Natural killer cell (primary cell): ENCODE data around the gene BICRA. TPM values are rescaled to one million over a fixed set of nuclear protein-coding genes. Genes with fewer than 3 reads are reported as not detected.

Experiments used
- ATAC-seq, 3 donors: fragments of 150-1000 bp in 2 of 3; fragments of 200-7000 bp in 1 of 3; cut with Tn5 transposase; 1 replicate in 1 of 3; 2 replicates in 2 of 3; pipeline ENCODE4 v1.10.0; 2021; ENCODE audit warnings: mild to moderate bottlenecking in 2 of 3, moderate library complexity in 2 of 3
- DNase-seq, 2 donors: peaks; one replicate each; pipeline versions ENCODE4 v3.0.0 to v3.0.0-alpha.2; 2013 to 2021; ENCODE audit warnings: mixed read lengths in 1 of 2
- H3K27ac ChIP-seq: one replicate; pipeline ENCODE4 v1.5.1; 2013; ENCODE audit warnings: mild to moderate bottlenecking, low read length
- H3K27me3 ChIP-seq: one replicate; pipeline ENCODE4 v1.6.1; 2013; ENCODE audit warnings: low read length; ENCODE audit not compliant: control insufficient read depth, insufficient read depth
- H3K36me3 ChIP-seq: one replicate; pipeline ENCODE4 v1.6.1; 2013; ENCODE audit warnings: low read length; ENCODE audit not compliant: control insufficient read depth, insufficient read depth
- H3K4me1 ChIP-seq: one replicate; pipeline ENCODE4 v1.6.1; 2013; ENCODE audit warnings: low read length; ENCODE audit not compliant: control insufficient read depth, insufficient read depth
- H3K4me3 ChIP-seq: one replicate; pipeline ENCODE4 v1.5.1; 2013; ENCODE audit warnings: low read length
- H3K9me3 ChIP-seq: one replicate; pipeline ENCODE4 v1.6.1; 2013; ENCODE audit warnings: low read length; ENCODE audit not compliant: control insufficient read depth, insufficient read depth
- H3K27ac Mint-ChIP-seq, 2 donors: one replicate each; pipeline ENCODE4 v1.8.0; 2022; ENCODE audit warnings: mild to moderate bottlenecking in 2 of 2, mixed read lengths in 2 of 2, moderate library complexity in 1 of 2
- H3K27me3 Mint-ChIP-seq, 2 donors: one replicate each; pipeline ENCODE4 v1.8.0; 2022; ENCODE audit warnings: low read depth in 2 of 2, mixed read lengths in 2 of 2
- H3K36me3 Mint-ChIP-seq: one replicate; pipeline ENCODE4 v1.8.0; 2022; ENCODE audit warnings: mixed read lengths
- H3K4me1 Mint-ChIP-seq, 2 donors: one replicate each; pipeline ENCODE4 v1.8.0; 2022; ENCODE audit warnings: mixed read lengths in 2 of 2
- H3K4me3 Mint-ChIP-seq: one replicate; pipeline ENCODE4 v1.8.0; 2022; ENCODE audit warnings: mild to moderate bottlenecking, moderate library complexity, mixed read lengths
- H3K9me3 Mint-ChIP-seq, 2 donors: one replicate each; pipeline ENCODE4 v1.8.0; 2022; ENCODE audit warnings: mixed read lengths in 2 of 2
- CTCF ChIP-seq: fragments of 200-600 bp; IDR thresholded peaks from one replicate; pipeline ENCODE4 v1.8.0; 2022; ENCODE audit warnings: antibody characterized with exemption
- WGBS: methylation state at CpG from one replicate; pipeline ENCODE4 v1.1.7; 2013; ENCODE audit warnings: missing lambda C conversion rate; ENCODE audit not compliant: insufficient coverage; 5-methylcytosine and 5-hydroxymethylcytosine counted together
- intact Hi-C: fragments of 100-400 bp; cut with micrococcal nuclease; formaldehyde crosslinking; loops from one replicate; pipeline ENCODE4 v1.14.2; 2022
- total RNA-seq, 4 donors: library from RNA; stranded (reverse); fragments of 120-200 nt in 1 of 4; gene quantifications; one replicate each; pipeline versions ENCODE4 v1.2.3 to v1.2.4, GENCODE V29; 2013 to 2022

Gene BICRA
- total RNA-seq, 3 donors from 2014 or later (not counting 1 experiment from before 2014, with no cell fraction given): 31.9 to 37.4 (median 34.1) TPM

GRCh38 chr19:47673426-47673825, 64.5 kb downstream of the BICRA start:
- Mint-ChIP-seq H3K27me3 (no peaks in the 10 kb centered on the region), H3K27ac (peak overlapping the region in 1 of 2 donors; percentile 9), H3K9me3 (no peaks in the 10 kb centered on the region), H3K4me3 (no peak overlapping the region), H3K4me1 (peaks cover 27 to 35% of the 10 kb centered on the region in 2 donors), H3K36me3 (no peaks in the 10 kb centered on the region)
- H3K9me3 ChIP-seq: no peaks in the 10 kb centered on the region
- H3K27ac ChIP-seq: no peak overlapping the region
- no peaks in the 10 kb centered on the region for H3K4me1 ChIP-seq
- no peaks in the 10 kb centered on the region for H3K27me3 ChIP-seq
- no peak overlapping the region for H3K4me3 ChIP-seq
- ATAC-seq: no peak
- no peak for DNase-seq
- intact Hi-C loops: no loop called here
- TF ChIP-seq CTCF: no peak
- H3K36me3 ChIP-seq: peaks cover 17% of the 10 kb centered on the region
- WGBS: 100% methylated on average over 4 of the region's 7 CpGs

GRCh38 chr19:47674548-47674947, 65.6 kb downstream of the BICRA start:
- Mint-ChIP-seq H3K27ac (peak overlapping the region in 1 of 2 donors; percentile 45), H3K36me3 (no peaks in the 10 kb centered on the region), H3K9me3 (no peaks in the 10 kb centered on the region), H3K4me3 (no peak overlapping the region), H3K27me3 (no peaks in the 10 kb centered on the region), H3K4me1 (peaks cover 27 to 35% of the 10 kb centered on the region in 2 donors)
- H3K4me3 ChIP-seq: no peak overlapping the region
- no peak for TF ChIP-seq CTCF
- intact Hi-C loops: no loop called here
- H3K9me3 ChIP-seq: no peaks in the 10 kb centered on the region
- no peak overlapping the region for H3K27ac ChIP-seq
- H3K4me1 ChIP-seq: no peaks in the 10 kb centered on the region
- 95% methylated on average over 5 of the region's 5 CpGs for WGBS
- peaks cover 17% of the 10 kb centered on the region for H3K36me3 ChIP-seq
- ATAC-seq (no peak), DNase-seq (no peak)
- H3K27me3 ChIP-seq: no peaks in the 10 kb centered on the region

- Mint-ChIP-seq H3K9me3 (no peaks in the 10 kb centered on the region), H3K4me3 (no peak overlapping the region), H3K27me3 (no peaks in the 10 kb centered on the region), H3K27ac (peak overlapping the region; percentile 33 to 45), H3K36me3 (no peaks in the 10 kb centered on the region), H3K4me1 (peaks cover 25 to 32% of the 10 kb centered on the region in 2 donors)
- no peak for ATAC-seq
- no peak for TF ChIP-seq CTCF
- Histone ChIP-seq H3K4me3 (no peak overlapping the region), H3K27ac (no peak overlapping the region), H3K27me3 (no peaks in the 10 kb centered on the region), H3K9me3 (no peaks in the 10 kb centered on the region), H3K36me3 (peaks cover 17% of the 10 kb centered on the region), H3K4me1 (no peaks in the 10 kb centered on the region)
- intact Hi-C loops: no loop called here
- 98% methylated on average over 12 of the region's 12 CpGs for WGBS
- no peak for DNase-seq
Measured at GRCh38 chr19:47675271-47675670, 66.3 kb downstream of the BICRA start.

GRCh38 chr19:47675859-47676258, 66.9 kb downstream of the BICRA start:
- H3K9me3 Mint-ChIP-seq: no peaks in the 10 kb centered on the region
- H3K9me3 ChIP-seq: no peaks in the 10 kb centered on the region
- no peak for TF ChIP-seq CTCF
- H3K27me3 Mint-ChIP-seq: no peaks in the 10 kb centered on the region
- intact Hi-C loops: no loop called here
- WGBS: 95% methylated on average over 8 of the region's 8 CpGs
- no peak for ATAC-seq
- no peak overlapping the region for H3K4me3 Mint-ChIP-seq
- H3K4me1 ChIP-seq: no peaks in the 10 kb centered on the region
- peak overlapping the region; percentile 7 to 33 for H3K27ac Mint-ChIP-seq
- H3K36me3 Mint-ChIP-seq: no peaks in the 10 kb centered on the region
- H3K27me3 ChIP-seq: no peaks in the 10 kb centered on the region
- H3K4me3 ChIP-seq: no peak overlapping the region
- peaks cover 17% of the 10 kb centered on the region for H3K36me3 ChIP-seq
- H3K27ac ChIP-seq: no peak overlapping the region
- peaks cover 19 to 26% of the 10 kb centered on the region in 2 donors for H3K4me1 Mint-ChIP-seq
- DNase-seq: no peak
